Peyer's patch (tissue), 4 donors: ENCODE measurements around the gene SCUBE1.

ENCODE experiments used
- CTCF ChIP-seq, 6 experiments: fragments of 450-650 bp in 4 of 6; fragments of 200-600 bp in 2 of 6; sonication (generic) in 1 of 6; IDR thresholded peaks; one replicate each; pipeline ENCODE4 v1.5.1; 2017 to 2019; ENCODE audit warnings: antibody characterized with exemption in 6 of 6, mild to moderate bottlenecking in 3 of 6, moderate library complexity in 1 of 6
- POLR2A ChIP-seq, 2 donors: fragments of 450-650 bp; IDR thresholded peaks; one replicate each; pipeline ENCODE4 v1.5.1; 2017; ENCODE audit warnings: antibody characterized with exemption in 2 of 2, mild to moderate bottlenecking in 2 of 2, moderate library complexity in 2 of 2

GRCh38 chr22:43299736-43300135 is 43.4 kb downstream of the SCUBE1 start:
- no peak for TF ChIP-seq CTCF (IDR thresholded peaks at IDR 0.05)
- TF ChIP-seq POLR2A (IDR thresholded peaks at IDR 0.05) = no peak
